SK-N-SH (cell line): Measurements from ENCODE around the gene RAPGEFL1. TPM values are rescaled to one million over a fixed set of nuclear protein-coding genes. Genes with fewer than 3 reads are reported as not detected.

Experiments
- CTCF ChIA-PET: fragments of 300-600, 350-600 bp; formaldehyde crosslinking; extraction: SDS; loops from one replicate; lab custom pipeline; 2021; lab: Yijun Ruan, JAX
- POLR2A ChIA-PET: fragments of 350-600 bp; sonication (Branson Sonifier 250); formaldehyde crosslinking; extraction: SDS; loops from one replicate; lab custom pipeline; 2020; ENCODE audit warnings: antibody characterized with exemption, inconsistent platforms; lab: Yijun Ruan, JAX
- DNase-seq: peaks from one replicate; pipeline ENCODE4 v3.0.0; 2012
- H2AFZ ChIP-seq: fragments of 200-600 bp; sonication (generic); 2 replicates; pipeline ENCODE4 v1.8.1; 2016; ENCODE audit warnings: antibody characterized with exemption, mild to moderate bottlenecking, low read depth
- H3F3A ChIP-seq: fragments of 200-600 bp; sonication (generic); replicated peaks from 2 replicates; pipeline ENCODE3; 2016; ENCODE audit warnings: antibody characterized with exemption, mild to moderate bottlenecking; ENCODE audit not compliant: insufficient read depth
- H3K27ac ChIP-seq, 2 experiments: fragments of 200-500 bp in 1 of 2; fragments of 200-600 bp in 1 of 2; sonication (Bioruptor generic) in 1 of 2; sonication (generic), shearing (Covaris generic) in 1 of 2; 2 replicates each; pipeline versions ENCODE4 v1.5.1 to v1.6.1; 2014 to 2016; ENCODE audit warnings: low read depth in 2 of 2, inconsistent platforms in 1 of 2, low read length in 1 of 2, mild to moderate bottlenecking in 1 of 2, mixed read lengths in 1 of 2
- H3K27me3 ChIP-seq: fragments of 200-600 bp; sonication (generic), shearing (Covaris generic); 2 replicates; pipeline ENCODE4 v1.6.1; 2016; ENCODE audit warnings: mixed run types; ENCODE audit not compliant: insufficient read depth
- H3K36me3 ChIP-seq, 2 experiments: fragments of 200-500 bp in 1 of 2; fragments of 200-600 bp in 1 of 2; sonication (Bioruptor generic) in 1 of 2; sonication (generic) in 1 of 2; replicated peaks in 1 of 2; 2 replicates each; pipeline versions ENCODE3 to v1.5.1; 2014 to 2016; ENCODE audit warnings: low read length in 1 of 2, mild to moderate bottlenecking in 1 of 2; ENCODE audit not compliant: insufficient read depth in 2 of 2, control insufficient read depth in 1 of 2
- H3K4me1 ChIP-seq, 2 experiments: fragments of 200-500 bp in 1 of 2; fragments of 200-600 bp in 1 of 2; sonication (Bioruptor generic) in 1 of 2; sonication (generic), shearing (Covaris generic) in 1 of 2; 2 replicates each; pipeline versions ENCODE4 v1.5.1 to v1.6.1; 2014 to 2016; ENCODE audit warnings: low read depth in 1 of 2, low read length in 1 of 2, mixed run types in 1 of 2; ENCODE audit not compliant: insufficient read depth in 2 of 2, control insufficient read depth in 1 of 2
- H3K4me2 ChIP-seq: fragments of 200-600 bp; sonication (generic), shearing (Covaris generic); 2 replicates; pipeline ENCODE4 v1.6.1; 2017; ENCODE audit warnings: mixed run types
- H3K4me3 ChIP-seq, 2 experiments: fragments of 200-500 bp in 1 of 2; fragments of 200-600 bp in 1 of 2; sonication (Bioruptor generic) in 1 of 2; sonication (generic), shearing (Covaris generic) in 1 of 2; 2 replicates each; pipeline versions ENCODE4 v1.5.1 to v1.8.1; 2014 to 2016; ENCODE audit warnings: low read depth in 2 of 2, inconsistent platforms in 1 of 2, low read length in 1 of 2, mild to moderate bottlenecking in 1 of 2, mixed read lengths in 1 of 2, moderate library complexity in 1 of 2
- H3K79me2 ChIP-seq: fragments of 200-600 bp; sonication (generic); 2 replicates; pipeline ENCODE4 v1.8.1; 2017; ENCODE audit warnings: mild to moderate bottlenecking; ENCODE audit not compliant: insufficient read depth
- H3K9ac ChIP-seq: fragments of 200-600 bp; sonication (generic); 2 replicates; pipeline ENCODE4 v1.6.1; 2017; ENCODE audit warnings: mixed run types
- H3K9me2 ChIP-seq: fragments of 200-600 bp; sonication (generic); 2 replicates; pipeline ENCODE4 v1.6.1; 2017; ENCODE audit warnings: mixed run types
- H3K9me3 ChIP-seq: fragments of 200-600 bp; sonication (generic); 2 replicates; pipeline ENCODE4 v1.6.1; 2017; ENCODE audit warnings: mixed run types, mild to moderate bottlenecking, moderate library complexity
- H4K20me1 ChIP-seq: fragments of 200-600 bp; sonication (generic); 2 replicates; pipeline ENCODE4 v1.6.1; 2017; ENCODE audit warnings: mild to moderate bottlenecking, mixed run types; ENCODE audit not compliant: insufficient read depth
- FOSL2 ChIP-seq: IDR thresholded peaks from 2 replicates; pipeline ENCODE4 v1.4.0; 2012; ENCODE audit warnings: low read depth, mild to moderate bottlenecking, moderate library complexity, borderline replicate concordance
- FOXJ3 ChIP-seq: sonication (generic); formaldehyde crosslinking; IDR thresholded peaks from 2 replicates; pipeline ENCODE4 v1.5.1; 2020; ENCODE audit warnings: mild to moderate bottlenecking, missing genetic modification reagents
- JUND ChIP-seq: IDR thresholded peaks from 2 replicates; pipeline ENCODE4 v1.4.0; 2012
- MEF2A ChIP-seq: IDR thresholded peaks from 2 replicates; pipeline ENCODE4 v1.4.0; 2012; ENCODE audit warnings: low read depth, borderline replicate concordance
- MXI1 ChIP-seq: IDR thresholded peaks from 2 replicates; pipeline ENCODE4 v1.6.1; 2012; ENCODE audit warnings: mild to moderate bottlenecking, low read depth, low read length, improper control_type of control experiment
- NFIC ChIP-seq: IDR thresholded peaks from 2 replicates; pipeline ENCODE4 v1.4.0; 2012; ENCODE audit warnings: borderline replicate concordance
- POLR2AphosphoS5 ChIP-seq: IDR thresholded peaks from 2 replicates; pipeline ENCODE4 v1.6.1; 2012; ENCODE audit warnings: low read depth, low read length
- RCOR1 ChIP-seq: fragments of 150-350 bp; IDR thresholded peaks from 2 replicates; pipeline ENCODE4 v1.6.1; 2017; ENCODE audit warnings: antibody characterized with exemption, low read length
- RFX5 ChIP-seq: IDR thresholded peaks from 2 replicates; pipeline ENCODE4 v1.6.1; 2012; ENCODE audit warnings: mild to moderate bottlenecking, improper control_type of control experiment, low read length
- SMC3 ChIP-seq: IDR thresholded peaks from 2 replicates; pipeline ENCODE4 v1.6.1; 2012; ENCODE audit warnings: low read depth, low read length, improper control_type of control experiment
- TAF1 ChIP-seq: IDR thresholded peaks from 2 replicates; pipeline ENCODE4 v1.6.1; 2012; ENCODE audit warnings: low read depth, mild to moderate bottlenecking, low read length, moderate library complexity, borderline replicate concordance
- USF1 ChIP-seq: IDR thresholded peaks from 2 replicates; pipeline ENCODE4 v1.4.0; 2012; ENCODE audit warnings: low read depth, borderline replicate concordance
- YY1 ChIP-seq: IDR thresholded peaks from 2 replicates; pipeline ENCODE4 v1.4.0; 2012; ENCODE audit warnings: low read depth, mild to moderate bottlenecking
- WGBS: methylation state at CpG from one replicate; pipeline ENCODE4 v1.1.6; 2017; ENCODE audit warnings: low lambda C conversion rate; 5-methylcytosine and 5-hydroxymethylcytosine counted together
- polyA plus RNA-seq, 3 experiments: library from polyadenylated mRNA; depleted of rRNA; stranded (reverse); fragments of >200 nt; gene quantifications; 2 replicates each; pipeline ENCODE4 v1.2.3, GENCODE V29; 2012
- TF ChIP-seq, protein P1 (sequence below): IDR thresholded peaks from 2 replicates; pipeline ENCODE4 v1.6.1; 2012; ENCODE audit warnings: mild to moderate bottlenecking, low read depth, low read length, moderate library complexity
- TF ChIP-seq, protein P2 (sequence below): IDR thresholded peaks from 2 replicates; pipeline ENCODE4 v1.4.0; 2012; ENCODE audit warnings: low read depth
- TF ChIP-seq, protein P3 (sequence below): fragments of 200-600 bp; sonication (generic); IDR thresholded peaks from 2 replicates; pipeline ENCODE4 v1.6.1; 2017; ENCODE audit warnings: antibody characterized with exemption, mild to moderate bottlenecking, moderate library complexity

Gene RAPGEFL1
- polyA plus RNA-seq, 1 of the 3 experiments (the other 2 are of a cell fraction), result 5.9 TPM

GRCh38 chr17:40159456-40159855 lies 17.8 kb upstream of the RAPGEFL1 start:
- H3K36me3 ChIP-seq, result peaks cover 27 to 45% of the 10 kb centered on the region in 2 experiments
- H3K4me1 ChIP-seq, result no peaks in the 10 kb centered on the region
- H3K27ac ChIP-seq, result no peak overlapping the region
- no peak overlapping the region for H3K4me2 ChIP-seq
- no peak overlapping the region for H3K9ac ChIP-seq
- H2AFZ ChIP-seq, result no peak overlapping the region
- CTCF ChIA-PET, result interaction anchor here (1.2 to 5.4 kb wide), 3 partner anchors 8 to 46 kb away, joined by 5 to 38 read pairs (median 9); no protein-coding TSS in a partner anchor
- H3K4me3 ChIP-seq, result no peak overlapping the region
- TF ChIP-seq, protein P1, sequence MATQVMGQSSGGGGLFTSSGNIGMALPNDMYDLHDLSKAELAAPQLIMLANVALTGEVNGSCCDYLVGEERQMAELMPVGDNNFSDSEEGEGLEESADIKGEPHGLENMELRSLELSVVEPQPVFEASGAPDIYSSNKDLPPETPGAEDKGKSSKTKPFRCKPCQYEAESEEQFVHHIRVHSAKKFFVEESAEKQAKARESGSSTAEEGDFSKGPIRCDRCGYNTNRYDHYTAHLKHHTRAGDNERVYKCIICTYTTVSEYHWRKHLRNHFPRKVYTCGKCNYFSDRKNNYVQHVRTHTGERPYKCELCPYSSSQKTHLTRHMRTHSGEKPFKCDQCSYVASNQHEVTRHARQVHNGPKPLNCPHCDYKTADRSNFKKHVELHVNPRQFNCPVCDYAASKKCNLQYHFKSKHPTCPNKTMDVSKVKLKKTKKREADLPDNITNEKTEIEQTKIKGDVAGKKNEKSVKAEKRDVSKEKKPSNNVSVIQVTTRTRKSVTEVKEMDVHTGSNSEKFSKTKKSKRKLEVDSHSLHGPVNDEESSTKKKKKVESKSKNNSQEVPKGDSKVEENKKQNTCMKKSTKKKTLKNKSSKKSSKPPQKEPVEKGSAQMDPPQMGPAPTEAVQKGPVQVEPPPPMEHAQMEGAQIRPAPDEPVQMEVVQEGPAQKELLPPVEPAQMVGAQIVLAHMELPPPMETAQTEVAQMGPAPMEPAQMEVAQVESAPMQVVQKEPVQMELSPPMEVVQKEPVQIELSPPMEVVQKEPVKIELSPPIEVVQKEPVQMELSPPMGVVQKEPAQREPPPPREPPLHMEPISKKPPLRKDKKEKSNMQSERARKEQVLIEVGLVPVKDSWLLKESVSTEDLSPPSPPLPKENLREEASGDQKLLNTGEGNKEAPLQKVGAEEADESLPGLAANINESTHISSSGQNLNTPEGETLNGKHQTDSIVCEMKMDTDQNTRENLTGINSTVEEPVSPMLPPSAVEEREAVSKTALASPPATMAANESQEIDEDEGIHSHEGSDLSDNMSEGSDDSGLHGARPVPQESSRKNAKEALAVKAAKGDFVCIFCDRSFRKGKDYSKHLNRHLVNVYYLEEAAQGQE, result no peak
- TF ChIP-seq POLR2AphosphoS5, result no peak
- TF ChIP-seq SMC3, result no peak
- TF ChIP-seq YY1, result no peak
- no peak for TF ChIP-seq RFX5
- TF ChIP-seq USF1, result no peak
- TF ChIP-seq FOSL2, result no peak
- TF ChIP-seq, protein P2, sequence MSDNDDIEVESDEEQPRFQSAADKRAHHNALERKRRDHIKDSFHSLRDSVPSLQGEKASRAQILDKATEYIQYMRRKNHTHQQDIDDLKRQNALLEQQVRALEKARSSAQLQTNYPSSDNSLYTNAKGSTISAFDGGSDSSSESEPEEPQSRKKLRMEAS, result no peak
- TF ChIP-seq RCOR1, result no peak
- no peak for TF ChIP-seq JUND
- TF ChIP-seq TAF1, result no peak
- no peak for TF ChIP-seq MXI1
- no peak for TF ChIP-seq NFIC
- TF ChIP-seq FOXJ3, result no peak
- TF ChIP-seq, protein P3, sequence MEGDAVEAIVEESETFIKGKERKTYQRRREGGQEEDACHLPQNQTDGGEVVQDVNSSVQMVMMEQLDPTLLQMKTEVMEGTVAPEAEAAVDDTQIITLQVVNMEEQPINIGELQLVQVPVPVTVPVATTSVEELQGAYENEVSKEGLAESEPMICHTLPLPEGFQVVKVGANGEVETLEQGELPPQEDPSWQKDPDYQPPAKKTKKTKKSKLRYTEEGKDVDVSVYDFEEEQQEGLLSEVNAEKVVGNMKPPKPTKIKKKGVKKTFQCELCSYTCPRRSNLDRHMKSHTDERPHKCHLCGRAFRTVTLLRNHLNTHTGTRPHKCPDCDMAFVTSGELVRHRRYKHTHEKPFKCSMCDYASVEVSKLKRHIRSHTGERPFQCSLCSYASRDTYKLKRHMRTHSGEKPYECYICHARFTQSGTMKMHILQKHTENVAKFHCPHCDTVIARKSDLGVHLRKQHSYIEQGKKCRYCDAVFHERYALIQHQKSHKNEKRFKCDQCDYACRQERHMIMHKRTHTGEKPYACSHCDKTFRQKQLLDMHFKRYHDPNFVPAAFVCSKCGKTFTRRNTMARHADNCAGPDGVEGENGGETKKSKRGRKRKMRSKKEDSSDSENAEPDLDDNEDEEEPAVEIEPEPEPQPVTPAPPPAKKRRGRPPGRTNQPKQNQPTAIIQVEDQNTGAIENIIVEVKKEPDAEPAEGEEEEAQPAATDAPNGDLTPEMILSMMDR, result no peak
- no peak for TF ChIP-seq MEF2A
- no peaks in the 10 kb centered on the region for H3K9me2 ChIP-seq
- H3K79me2 ChIP-seq, result peaks cover 66% of the 10 kb centered on the region
- 95% methylated on average over 6 of the region's 6 CpGs for WGBS
- H3K27me3 ChIP-seq, result no peaks in the 10 kb centered on the region
- no peaks in the 10 kb centered on the region for H3K9me3 ChIP-seq
- POLR2A ChIA-PET, result no interaction called here
- no peaks in the 10 kb centered on the region for H4K20me1 ChIP-seq
- peaks cover 3% of the 10 kb centered on the region for H3F3A ChIP-seq
- no peak for DNase-seq
